ENCODE data around the gene PHACTR2. TPM values are rescaled to one million over a fixed set of nuclear protein-coding genes. Genes with fewer than 3 reads are reported as not detected.

Gene PHACTR2
- total RNA-seq, 8 experiments from 2014 or later, result 1.5 to 38.0 (median 10.3) TPM

- no peak for ATAC-seq (replicated peaks in 6 of 8)
- in situ Hi-C loops (cut with MboI; ENCODE audit: low pct_unique_long_range_greater_than_20kb in 2 of 9, low sequenced_read_pairs in 9 of 9, unreplicated experiment in 9 of 9), result no loop called here
- Histone ChIP-seq H3K27ac (no peak overlapping the region), H3K4me3 (no peak overlapping the region), H3K4me1 (replicated peaks in 1 of 2) (peaks cover 0 to 9% of the 10 kb centered on the region in 2 donors)
- 40 to 100% (median 92%) methylated on average over 3 to 7 of the region's 7 CpGs for WGBS, 10 experiments
Observed at GRCh38 chr6:143695130-143695968, 17.6 kb downstream of the PHACTR2 start.

- Histone ChIP-seq H3K27ac (no peak overlapping the region), H3K4me3 (no peak overlapping the region), H3K4me1 (replicated peaks in 1 of 2) (peaks cover 2 to 9% of the 10 kb centered on the region in 2 donors)
- ATAC-seq (replicated peaks in 6 of 8), result no peak
- WGBS, 10 experiments, result 51 to 100% (median 85%) methylated on average over 2 to 4 of the region's 4 CpGs; no CpG with 5 or more reads in 2 of the 10 experiments
- in situ Hi-C loops (cut with MboI; ENCODE audit: low pct_unique_long_range_greater_than_20kb in 2 of 9, low sequenced_read_pairs in 9 of 9, unreplicated experiment in 9 of 9), result no loop called here
Observed at GRCh38 chr6:143695969-143696663, 18.4 kb downstream of the PHACTR2 start.

- Histone ChIP-seq H3K4me3 (no peak overlapping the region), H3K27ac (no peak overlapping the region), H3K4me1 (replicated peaks in 1 of 2) (peaks cover 2 to 9% of the 10 kb centered on the region in 2 donors)
- no peak for ATAC-seq (replicated peaks in 6 of 8)
- WGBS, 10 experiments, result 63 to 100% (median 100%) methylated on average over 1 to 2 of the region's 2 CpGs; no CpG with 5 or more reads in 2 of the 10 experiments
- in situ Hi-C loops (cut with MboI; ENCODE audit: low pct_unique_long_range_greater_than_20kb in 2 of 9, low sequenced_read_pairs in 9 of 9, unreplicated experiment in 9 of 9), result no loop called here
Observed at GRCh38 chr6:143696664-143697000, 18.9 kb downstream of the PHACTR2 start.

- in situ Hi-C loops (cut with MboI; ENCODE audit: low pct_unique_long_range_greater_than_20kb in 2 of 9, low sequenced_read_pairs in 9 of 9, unreplicated experiment in 9 of 9), result no loop called here
- ATAC-seq (replicated peaks in 6 of 8), result no peak
- peaks cover 2 to 9% of the 10 kb centered on the region in 2 donors for H3K4me1 ChIP-seq (replicated peaks in 1 of 2)
- WGBS, 10 experiments, result 18 to 100% (median 83%) methylated on average over 1 to 2 of the region's 2 CpGs
- no peak overlapping the region for H3K4me3 ChIP-seq
- H3K27ac ChIP-seq, result no peak overlapping the region
Observed at GRCh38 chr6:143697076-143697800, 19.5 kb downstream of the PHACTR2 start.

- no peak for ATAC-seq (replicated peaks in 6 of 8)
- Histone ChIP-seq H3K27ac (no peak overlapping the region), H3K4me1 (replicated peaks in 1 of 2) (peaks cover 2 to 9% of the 10 kb centered on the region in 2 donors), H3K4me3 (no peak overlapping the region)
- WGBS, 10 experiments, result 86 to 100% (median 92%) methylated on average over 1 to 3 of the region's 3 CpGs; no CpG with 5 or more reads in 4 of the 10 experiments
- in situ Hi-C loops (cut with MboI; ENCODE audit: low pct_unique_long_range_greater_than_20kb in 2 of 9, low sequenced_read_pairs in 9 of 9, unreplicated experiment in 9 of 9), result no loop called here
Observed at GRCh38 chr6:143698329-143698728, 20.6 kb downstream of the PHACTR2 start.

GRCh38 chr6:143698759-143699429, 21.1 kb downstream of the PHACTR2 start:
- H3K4me1 ChIP-seq (replicated peaks in 1 of 2), result peaks cover 2 to 9% of the 10 kb centered on the region in 2 donors

GRCh38 chr6:143699430-143699825, 21.7 kb downstream of the PHACTR2 start:
- 58 to 100% (median 89%) methylated on average over 1 to 3 of the region's 3 CpGs for WGBS, 10 experiments
- Histone ChIP-seq H3K4me1 (replicated peaks in 1 of 2) (peaks cover 2 to 7% of the 10 kb centered on the region in 2 donors), H3K27ac (no peak overlapping the region), H3K4me3 (no peak overlapping the region)
- in situ Hi-C loops (cut with MboI; ENCODE audit: low pct_unique_long_range_greater_than_20kb in 2 of 9, low sequenced_read_pairs in 9 of 9, unreplicated experiment in 9 of 9), result no loop called here
- ATAC-seq (replicated peaks in 6 of 8), result no peak

More at GRCh38 chr6:143698759-143699429, 21.1 kb downstream of the PHACTR2 start:
- Histone ChIP-seq H3K4me3 (no peak overlapping the region), H3K27ac (no peak overlapping the region)
- no peak for ATAC-seq (replicated peaks in 6 of 8)
- in situ Hi-C loops (cut with MboI; ENCODE audit: low pct_unique_long_range_greater_than_20kb in 2 of 9, low sequenced_read_pairs in 9 of 9, unreplicated experiment in 9 of 9), result no loop called here
- 70 to 100% (median 97%) methylated on average over 1 to 6 of the region's 8 CpGs for WGBS, 10 experiments

GRCh38 chr6:143700684-143701348, 23.1 kb downstream of the PHACTR2 start:
- H3K27ac ChIP-seq, result no peak overlapping the region
- in situ Hi-C loops (cut with MboI; ENCODE audit: low pct_unique_long_range_greater_than_20kb in 2 of 9, low sequenced_read_pairs in 9 of 9, unreplicated experiment in 9 of 9), result no loop called here
- 10 to 82% (median 58%) methylated on average over 1 to 8 of the region's 8 CpGs; no CpG with 5 or more reads in 1 of the 10 experiments for WGBS, 10 experiments
- ATAC-seq (replicated peaks in 6 of 8), result peak in 1 of 8 experiments; percentile 61
- no peak overlapping the region for H3K4me3 ChIP-seq
- H3K4me1 ChIP-seq (replicated peaks in 1 of 2), result peaks cover 0 to 2% of the 10 kb centered on the region in 2 donors

- Histone ChIP-seq H3K27ac (no peak overlapping the region), H3K4me1 (replicated peaks in 1 of 2) (peaks cover 0 to 2% of the 10 kb centered on the region in 2 donors), H3K4me3 (no peak overlapping the region)
- no peak for ATAC-seq (replicated peaks in 6 of 8)
- WGBS, 10 experiments, result 42 to 100% (median 94%) methylated on average over 2 to 6 of the region's 6 CpGs
- in situ Hi-C loops (cut with MboI; ENCODE audit: low pct_unique_long_range_greater_than_20kb in 2 of 9, low sequenced_read_pairs in 9 of 9, unreplicated experiment in 9 of 9), result no loop called here
Observed at GRCh38 chr6:143701349-143702234, 23.8 kb downstream of the PHACTR2 start.

GRCh38 chr6:143705569-143705968, 27.8 kb downstream of the PHACTR2 start:
- no peak overlapping the region for H3K4me3 ChIP-seq
- H3K4me1 ChIP-seq (replicated peaks in 1 of 2), result peaks cover 0 to 2% of the 10 kb centered on the region in 2 donors
- 60 to 100% (median 92%) methylated on average over 1 to 3 of the region's 3 CpGs; no CpG with 5 or more reads in 2 of the 10 experiments for WGBS, 10 experiments
- in situ Hi-C loops (cut with MboI; ENCODE audit: low pct_unique_long_range_greater_than_20kb in 2 of 9, low sequenced_read_pairs in 9 of 9, unreplicated experiment in 9 of 9), result no loop called here
- ATAC-seq (replicated peaks in 6 of 8), result no peak
- no peak overlapping the region for H3K27ac ChIP-seq

GRCh38 chr6:143707697-143708096, 29.9 kb downstream of the PHACTR2 start:
- ATAC-seq (replicated peaks in 6 of 8), result no peak
- Histone ChIP-seq H3K27ac (no peak overlapping the region), H3K4me3 (no peak overlapping the region), H3K4me1 (replicated peaks in 1 of 2) (no peaks in the 10 kb centered on the region)
- in situ Hi-C loops (cut with MboI; ENCODE audit: low pct_unique_long_range_greater_than_20kb in 2 of 9, low sequenced_read_pairs in 9 of 9, unreplicated experiment in 9 of 9), result no loop called here
- WGBS, 10 experiments, result 94 to 100% (median 100%) methylated on average over 1 to 3 of the region's 3 CpGs; no CpG with 5 or more reads in 2 of the 10 experiments

Data from motor neuron (in vitro differentiated cells).